Epithelial cell of alveolus of lung (primary cell): ENCODE results near the gene SLC25A33. TPM values are rescaled to one million over a fixed set of nuclear protein-coding genes. Genes with fewer than 3 reads are reported as not detected.

Experiments
- total RNA-seq: library from RNA; depleted of rRNA; stranded (reverse); fragments of >200 nt; gene quantifications from 2 replicates; pipeline ENCODE4 v1.2.1, GENCODE V29; 2015

SLC25A33 gene
- total RNA-seq, result 4.6 and 6.7 TPM in 2 replicates

GRCh38 chr1:9539165-9539828 is at the start of gene SLC25A33:
TSS of gene SLC25A33 (plus strand) at chr1:9539465. CDS start at chr1:9539692, 227 bp downstream.

GRCh38 chr1:9588551-9589143 is 49.4 kb downstream of the SLC25A33 start, which contains the start of gene TMEM201:
TSS of gene TMEM201 (plus strand) at chr1:9588911. CDS start at chr1:9588931, 20 bp downstream.

Other genes with a start within 250 kb of the SLC25A33 start
- 11.6 and 32.8 TPM in 2 replicates for gene SPSB1, start 246.6 kb upstream of the SLC25A33 start, total RNA-seq
- gene TMEM201, start 49.4 kb downstream of the SLC25A33 start, total RNA-seq, result 8.2 and 9.4 TPM in 2 replicates
- 6.8 and 20.3 TPM in 2 replicates for gene PIK3CD, start 112.3 kb downstream of the SLC25A33 start, total RNA-seq